Measurements from ENCODE around the gene LY6G6D.

The LY6G6D gene
- 0 to 0.05 (median 0) reads per million in 18 experiments for total RNA-seq

DNA sequence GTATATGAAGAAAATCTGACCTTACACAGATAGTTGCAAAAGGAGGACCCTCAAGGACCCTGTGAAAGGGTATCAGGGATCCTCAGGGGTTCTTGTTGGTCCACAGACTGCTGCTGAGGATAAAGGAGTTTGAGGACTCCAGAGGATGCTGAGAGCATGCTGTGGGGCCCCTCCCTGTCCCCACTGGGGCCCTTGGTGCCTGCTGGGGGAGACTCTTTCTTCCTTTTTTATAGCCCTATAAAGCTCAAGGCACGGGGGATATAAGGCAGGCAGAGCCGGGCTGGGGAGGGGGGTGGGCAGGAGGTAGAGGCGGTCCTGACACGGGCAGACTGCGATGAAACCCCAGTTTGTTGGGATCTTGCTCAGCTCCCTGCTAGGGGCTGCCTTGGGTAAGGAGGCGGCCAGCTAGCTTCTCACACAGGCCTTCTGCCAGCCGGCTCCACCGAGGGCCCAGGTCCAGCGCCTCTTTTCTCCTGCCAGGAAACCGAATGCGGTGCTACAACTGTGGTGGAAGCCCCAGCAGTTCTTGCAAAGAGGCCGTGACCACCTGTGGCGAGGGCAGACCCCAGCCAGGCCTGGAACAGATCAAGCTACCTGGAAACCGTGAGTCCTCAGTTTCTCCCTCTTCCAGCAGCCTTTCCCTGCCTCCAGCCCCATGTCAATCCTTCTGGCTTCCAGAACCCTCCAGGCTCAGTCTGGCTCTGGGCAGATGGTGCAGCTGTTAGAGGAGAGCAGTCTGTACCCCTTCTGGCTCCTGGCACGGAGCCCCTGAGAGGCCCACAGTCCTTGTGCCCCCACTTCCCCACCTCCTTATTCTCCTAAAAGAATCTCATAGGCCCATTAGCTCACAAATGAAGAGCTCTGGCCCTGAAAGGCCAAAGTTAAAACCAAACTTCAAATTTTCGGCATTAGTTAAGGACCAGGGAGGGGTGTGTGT is at the start of gene LY6G6D:
TSS of gene LY6G6D (plus strand) at position 327 of the 937 bp plus-strand sequence. CDS start at position 335, 8 bp downstream.
- DNase-seq: no peak

- peak; percentile 98 to 99 for DNase-seq
These were observed 49.4 kb upstream of the LY6G6D start, which contains the start of gene CSNK2B for GRCh38 chr6:31665501-31666336. TSS of gene CSNK2B (plus strand) at chr6:31666080. CDS start at chr6:31666832, 752 bp downstream.

GRCh38 chr6:31666337-31666965 is 48.7 kb upstream of the LY6G6D start:
- peak; percentile 71 to 83 for DNase-seq

DNA sequence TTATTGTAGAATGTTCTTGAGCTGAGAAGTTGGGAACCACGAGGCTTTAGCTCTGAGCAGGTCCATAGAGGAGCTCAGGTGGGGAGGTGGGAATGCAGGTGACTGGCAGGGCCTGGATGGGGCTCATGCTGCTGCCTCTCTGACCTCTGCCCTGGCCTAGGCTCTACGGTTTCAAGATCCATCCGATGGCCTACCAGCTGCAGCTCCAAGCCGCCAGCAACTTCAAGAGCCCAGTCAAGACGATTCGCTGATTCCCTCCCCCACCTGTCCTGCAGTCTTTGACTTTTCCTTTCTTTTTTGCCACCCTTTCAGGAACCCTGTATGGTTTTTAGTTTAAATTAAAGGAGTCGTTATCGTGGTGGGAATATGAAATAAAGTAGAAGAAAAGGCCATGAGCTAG is 45.5 kb upstream of the LY6G6D start, which contains the start of gene LY6G5B:
TSS of gene LY6G5B (plus strand) at position 301 of the 400 bp plus-strand sequence. CDS start 975 bp downstream, outside the sequence.
- DNase-seq: no peak

- no peak for DNase-seq
These were observed 38.7 kb upstream of the LY6G6D start for GRCh38 chr6:31676322-31676903.

DNA sequence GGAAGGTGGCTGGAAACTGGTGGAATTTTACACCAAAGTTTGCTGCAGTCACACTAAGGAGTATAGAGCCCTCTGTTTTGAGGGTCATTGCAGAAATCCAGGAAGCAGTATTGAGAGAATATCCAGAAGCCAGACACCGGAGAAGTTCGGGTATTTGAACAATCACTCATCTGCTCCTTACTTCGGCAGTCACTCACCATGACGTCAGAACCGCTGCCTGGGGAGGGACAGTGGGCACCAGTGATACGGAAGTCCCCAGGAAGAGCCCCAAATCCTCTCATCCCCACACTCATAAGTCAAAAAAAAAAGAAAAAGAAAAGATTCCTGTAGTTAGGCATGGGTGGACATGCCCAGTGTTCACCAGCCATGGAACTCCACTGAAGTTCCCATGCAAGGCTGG is 38.2 kb upstream of the LY6G6D start:
- DNase-seq: no peak

DNA sequence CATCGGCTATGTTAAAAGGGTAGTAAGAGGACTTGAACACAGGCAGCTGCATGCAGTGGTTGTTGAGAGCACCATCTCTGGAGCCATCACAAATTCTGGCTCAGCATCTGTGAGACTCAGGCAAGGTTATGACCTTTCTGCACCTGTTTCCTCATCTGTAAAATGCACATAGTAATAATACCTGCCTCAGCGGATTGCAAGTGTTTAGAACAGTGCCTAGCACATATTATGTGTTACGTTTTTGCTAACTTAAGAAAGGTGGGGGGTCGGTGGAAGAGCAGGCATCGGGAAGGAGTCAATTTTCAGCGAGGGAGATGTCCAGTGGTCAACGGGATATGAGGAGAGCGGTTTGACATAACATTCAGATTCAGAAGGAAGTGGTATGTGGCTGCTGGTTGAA is 37.2 kb upstream of the LY6G6D start:
- DNase-seq: no peak

DNA sequence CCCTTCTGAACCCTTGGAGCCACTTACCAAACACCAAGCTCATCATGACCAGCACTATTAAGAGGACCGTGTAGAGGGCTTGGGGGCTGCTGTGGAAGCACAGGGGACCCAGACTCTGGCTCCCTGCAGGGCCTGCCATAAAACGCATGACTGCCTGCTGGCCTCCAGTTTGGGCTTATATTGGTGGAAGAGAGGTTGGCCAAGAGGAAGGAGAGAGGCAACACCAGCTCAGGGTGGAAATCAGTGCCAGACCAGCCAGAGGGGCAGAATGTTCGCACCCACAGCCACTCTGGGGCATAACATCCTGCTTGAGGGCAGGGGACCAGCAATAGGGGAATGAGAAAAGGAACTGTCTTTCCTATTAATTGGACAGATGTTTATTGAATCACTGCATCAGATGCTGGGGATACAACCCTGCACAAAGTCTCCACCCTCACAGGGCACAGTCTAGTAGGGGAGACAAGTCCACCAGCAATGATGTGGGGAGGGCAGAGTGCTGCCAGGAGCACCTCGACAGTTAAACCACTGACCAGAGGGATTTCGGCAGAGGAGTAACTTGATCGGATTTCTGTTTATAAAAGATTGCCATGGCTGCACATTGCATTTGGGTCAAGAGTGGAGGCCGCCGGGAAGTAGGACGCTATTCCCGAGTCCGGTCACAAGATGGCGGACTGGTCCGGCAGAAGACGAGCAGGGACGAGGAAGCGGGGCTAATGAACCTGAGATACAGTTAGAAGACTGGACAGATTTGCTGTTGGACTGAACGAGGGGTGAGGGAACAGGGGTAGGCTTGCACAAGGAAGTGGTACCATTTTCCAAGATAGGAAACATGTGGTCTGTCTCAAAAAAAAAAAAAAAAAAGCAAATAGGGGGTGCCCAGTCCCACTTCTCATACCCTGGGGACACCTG is 34.7 kb upstream of the LY6G6D start, which contains the start of gene LY6G5C:
TSS of gene LY6G5C (minus strand) at position 842 of the 909 bp plus-strand sequence. CDS start at position 148, 694 bp downstream.
- DNase-seq: peak; percentile 73 to 77

- peak; percentile 40 to 47 for DNase-seq
These were observed 33.9 kb upstream of the LY6G6D start for GRCh38 chr6:31681135-31681671.

DNA sequence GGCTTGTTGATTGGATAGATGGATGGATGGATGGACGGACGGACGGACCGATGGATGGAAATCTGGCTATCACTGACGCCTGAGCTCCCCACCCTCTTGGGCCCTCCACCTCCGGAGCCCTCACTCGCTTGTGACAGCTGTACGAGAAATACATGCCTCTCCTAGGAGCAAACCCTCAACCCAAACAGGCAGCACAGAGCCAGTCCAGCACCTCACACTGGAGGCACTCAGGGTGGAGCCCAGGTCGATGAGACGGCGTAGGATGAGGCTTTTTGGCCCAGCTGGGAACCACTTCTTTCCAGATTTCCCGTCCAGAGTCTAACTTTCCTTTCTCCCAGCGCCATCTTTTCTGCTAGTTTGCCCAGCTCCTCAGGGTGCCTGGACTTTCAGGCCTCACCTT is 31.6 kb upstream of the LY6G6D start:
- DNase-seq: no peak

DNA sequence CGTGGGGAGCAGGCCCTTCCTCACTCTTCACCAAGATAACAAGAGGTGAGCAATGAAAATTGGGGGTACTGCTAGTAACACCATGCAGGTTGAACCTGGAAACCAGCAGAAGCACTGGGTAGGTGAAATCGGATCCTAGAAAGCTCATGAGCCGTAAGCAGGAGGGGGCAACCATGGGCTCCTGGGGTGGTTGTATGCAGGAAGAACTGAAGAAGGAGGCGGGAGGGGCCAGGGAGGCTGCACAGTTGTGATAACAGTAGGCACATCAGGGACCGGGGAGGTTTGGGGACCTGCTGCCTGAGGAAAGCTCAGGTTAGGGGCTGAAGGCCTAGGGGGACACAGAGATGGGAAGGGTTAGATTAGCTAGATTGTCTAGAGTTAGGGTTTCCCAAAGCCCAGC is 28.7 kb upstream of the LY6G6D start:
- DNase-seq: no peak

DNA sequence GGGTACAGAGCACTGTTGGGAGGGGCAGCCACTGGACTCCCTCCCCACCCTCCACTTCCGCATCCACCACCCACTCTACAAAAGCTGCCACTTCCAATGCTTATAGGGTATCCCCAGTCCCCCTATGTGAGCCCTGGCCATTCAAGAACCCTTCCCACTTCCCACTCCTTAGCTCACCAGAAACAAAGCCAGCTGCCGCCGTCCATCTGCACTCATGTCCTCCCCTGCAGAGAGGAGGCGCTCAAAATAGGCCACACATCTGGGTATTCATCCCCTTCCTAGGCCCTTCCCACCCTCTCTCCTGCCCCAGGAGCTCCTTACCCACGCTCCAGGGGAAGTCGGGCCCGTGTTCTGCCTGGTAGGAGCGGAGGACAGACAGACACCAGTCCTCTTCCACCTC is 27.8 kb upstream of the LY6G6D start:
- DNase-seq: no peak

GRCh38 chr6:31687860-31688693 is 27.1 kb upstream of the LY6G6D start:
- DNase-seq: no peak

GRCh38 chr6:31689249-31690110 is 25.7 kb upstream of the LY6G6D start:
- no peak for DNase-seq

- peak in 1 of 2 donors; percentile 21 for DNase-seq
These were observed 24.7 kb upstream of the LY6G6D start for GRCh38 chr6:31690231-31691077.

DNA sequence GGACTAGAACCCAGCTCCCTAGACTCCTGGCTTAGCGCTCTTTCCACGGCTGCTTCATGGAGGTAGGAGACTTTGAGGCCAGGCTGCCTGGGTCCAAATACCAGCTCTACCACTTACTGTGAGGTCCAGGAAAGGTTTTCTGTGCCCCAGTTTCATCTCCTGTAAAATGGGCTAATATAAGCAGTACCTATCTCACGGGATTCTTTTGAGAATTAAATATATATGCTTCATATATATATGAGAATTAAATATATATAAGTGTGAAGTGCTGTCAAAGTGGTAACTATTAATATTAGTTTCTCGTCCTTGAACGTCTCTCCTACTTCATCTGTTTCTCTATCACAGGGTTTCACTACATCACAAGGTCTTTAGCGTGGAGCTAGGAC is 24.1 kb upstream of the LY6G6D start:
- DNase-seq: no peak

DNA sequence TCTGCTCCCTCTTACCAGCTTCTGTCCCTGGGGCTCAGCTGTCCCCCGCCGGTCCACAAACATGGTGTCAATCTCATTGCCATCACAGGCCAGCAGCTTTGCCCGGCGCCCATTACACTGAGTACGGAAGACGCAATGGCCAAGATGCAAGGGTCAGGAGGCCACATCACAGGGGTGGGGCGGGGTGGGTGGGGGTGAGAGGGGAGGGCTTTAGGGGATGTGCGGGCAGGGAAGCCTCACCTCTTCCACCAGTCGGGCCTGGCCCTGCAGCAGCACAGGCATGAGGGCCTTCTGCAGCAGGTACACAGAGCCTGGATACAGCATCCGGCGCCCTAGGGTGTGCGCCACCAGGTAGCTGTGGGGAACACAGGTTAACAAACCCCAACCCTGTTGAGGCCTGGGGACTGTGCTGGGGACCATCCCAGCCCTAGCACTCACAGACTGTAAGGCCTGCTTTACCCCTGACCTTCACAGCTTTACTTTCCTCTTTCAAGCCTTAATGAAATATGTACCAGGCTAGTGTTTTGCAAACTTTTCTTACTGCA is 23.5 kb upstream of the LY6G6D start:
- no peak for DNase-seq
